Gastrocnemius medialis (tissue), 4 donors: ENCODE data around the gene ADSS1.

ENCODE experiments used
- POLR2A ChIP-seq, 2 donors: fragments of 450-650 bp; IDR thresholded peaks; one replicate each; pipeline ENCODE4 v1.6.1; 2017; ENCODE audit warnings: antibody characterized with exemption in 2 of 2, mild to moderate bottlenecking in 2 of 2, moderate library complexity in 2 of 2
- TF ChIP-seq, protein P1 (sequence below), 5 experiments: fragments of 450-650 bp in 3 of 5; fragments of 200-600 bp in 2 of 5; sonication (generic) in 2 of 5; IDR thresholded peaks in 4 of 5; conservative IDR thresholded peaks in 1 of 5; 1 replicate in 4 of 5; 2 replicates in 1 of 5; pipeline ENCODE4 v1.5.1; 2016 to 2019; ENCODE audit warnings: antibody characterized with exemption in 5 of 5, mild to moderate bottlenecking in 3 of 5, moderate library complexity in 3 of 5

DNA sequence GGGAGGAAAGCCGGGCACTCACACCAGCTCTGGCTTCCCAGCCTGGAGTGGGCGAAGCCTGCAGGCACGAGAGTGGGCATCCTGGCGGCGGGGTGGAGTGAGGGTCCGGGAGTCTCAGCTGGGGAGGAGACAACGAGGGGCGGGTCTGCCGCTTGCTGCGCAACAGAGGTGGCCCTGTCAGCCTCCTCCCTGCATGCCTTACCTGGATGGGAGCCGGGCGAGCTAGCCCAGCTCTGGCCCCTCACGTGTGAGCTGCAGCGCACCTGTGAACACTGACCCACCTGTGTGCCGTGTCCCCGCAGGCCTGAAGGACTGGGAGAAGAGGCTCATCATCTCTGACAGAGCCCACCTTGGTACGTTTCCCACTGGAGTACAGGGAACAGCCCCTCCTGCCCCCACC, 15.0 kb downstream of the ADSS1 start:
- TF ChIP-seq, protein P1, sequence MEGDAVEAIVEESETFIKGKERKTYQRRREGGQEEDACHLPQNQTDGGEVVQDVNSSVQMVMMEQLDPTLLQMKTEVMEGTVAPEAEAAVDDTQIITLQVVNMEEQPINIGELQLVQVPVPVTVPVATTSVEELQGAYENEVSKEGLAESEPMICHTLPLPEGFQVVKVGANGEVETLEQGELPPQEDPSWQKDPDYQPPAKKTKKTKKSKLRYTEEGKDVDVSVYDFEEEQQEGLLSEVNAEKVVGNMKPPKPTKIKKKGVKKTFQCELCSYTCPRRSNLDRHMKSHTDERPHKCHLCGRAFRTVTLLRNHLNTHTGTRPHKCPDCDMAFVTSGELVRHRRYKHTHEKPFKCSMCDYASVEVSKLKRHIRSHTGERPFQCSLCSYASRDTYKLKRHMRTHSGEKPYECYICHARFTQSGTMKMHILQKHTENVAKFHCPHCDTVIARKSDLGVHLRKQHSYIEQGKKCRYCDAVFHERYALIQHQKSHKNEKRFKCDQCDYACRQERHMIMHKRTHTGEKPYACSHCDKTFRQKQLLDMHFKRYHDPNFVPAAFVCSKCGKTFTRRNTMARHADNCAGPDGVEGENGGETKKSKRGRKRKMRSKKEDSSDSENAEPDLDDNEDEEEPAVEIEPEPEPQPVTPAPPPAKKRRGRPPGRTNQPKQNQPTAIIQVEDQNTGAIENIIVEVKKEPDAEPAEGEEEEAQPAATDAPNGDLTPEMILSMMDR (IDR thresholded peaks at IDR 0.05 in 4 of 5, conservative IDR thresholded peaks at IDR 0.05 in 1 of 5): no peak
- no peak for TF ChIP-seq POLR2A (IDR thresholded peaks at IDR 0.05)
